SW480 (cell line): Measurements from ENCODE around the gene RUNX3.

Experiments
- DNase-seq: peaks from one replicate; pipeline ENCODE4 v3.0.0-alpha.2; 2016; ENCODE audit warnings: low spot score

Gene RUNX3

GRCh38 chr1:24928689-24929397, 1.2 kb downstream of the RUNX3 start:
- DNase-seq, result no peak

DNA sequence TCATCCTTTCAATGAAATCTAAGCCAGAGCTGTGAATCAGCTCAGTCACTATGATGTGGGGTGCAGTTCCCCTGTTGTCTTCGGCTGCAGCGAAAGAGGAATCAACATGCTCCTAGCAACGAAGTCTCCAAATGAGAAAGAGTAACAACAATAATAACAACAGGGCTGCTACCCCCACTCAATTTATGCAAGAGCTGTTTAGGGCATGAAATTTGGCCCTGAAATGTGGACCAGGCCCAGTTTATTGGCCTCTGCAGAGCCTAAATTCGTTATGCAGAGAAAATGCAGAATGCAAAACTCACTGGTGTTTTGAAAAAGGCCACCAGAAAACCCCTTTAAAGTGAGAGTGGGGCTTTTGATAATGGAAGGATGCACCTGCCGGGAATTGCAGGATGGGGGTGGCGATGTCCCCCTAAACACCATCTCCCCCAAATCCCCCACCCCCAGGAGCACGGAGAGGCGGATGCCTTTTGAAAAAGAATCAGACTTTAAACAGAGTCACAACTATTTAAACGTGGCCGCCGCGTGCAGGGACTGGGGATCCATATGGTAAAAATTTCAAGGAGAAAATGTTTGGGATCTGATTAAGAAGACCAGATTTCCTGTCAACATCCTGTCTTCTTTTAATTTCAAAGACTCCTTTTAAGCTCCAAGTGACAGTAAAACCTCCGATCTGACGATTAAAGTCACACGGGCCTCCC, 1.9 kb downstream of the RUNX3 start:
- no peak for DNase-seq

DNA sequence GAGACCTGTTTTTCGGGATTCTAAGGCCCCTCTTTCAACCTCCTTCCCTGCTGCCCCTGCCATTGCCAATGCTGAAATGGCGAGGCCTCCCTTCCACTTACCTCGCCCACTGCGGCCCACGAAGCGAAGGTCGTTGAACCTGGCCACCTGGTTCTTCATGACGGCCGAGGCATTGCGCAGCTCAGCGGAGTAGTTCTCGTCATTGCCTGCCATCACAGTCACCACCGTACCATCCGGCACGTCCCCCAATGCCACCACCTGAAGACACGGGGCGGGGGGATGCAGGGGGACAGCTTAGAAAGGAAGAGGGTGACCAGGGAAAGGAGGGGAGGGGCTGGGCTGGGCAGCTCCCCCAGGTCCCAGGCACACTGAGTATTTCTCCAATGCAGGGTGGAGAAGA, 2.6 kb downstream of the RUNX3 start:
- DNase-seq, result no peak

DNA sequence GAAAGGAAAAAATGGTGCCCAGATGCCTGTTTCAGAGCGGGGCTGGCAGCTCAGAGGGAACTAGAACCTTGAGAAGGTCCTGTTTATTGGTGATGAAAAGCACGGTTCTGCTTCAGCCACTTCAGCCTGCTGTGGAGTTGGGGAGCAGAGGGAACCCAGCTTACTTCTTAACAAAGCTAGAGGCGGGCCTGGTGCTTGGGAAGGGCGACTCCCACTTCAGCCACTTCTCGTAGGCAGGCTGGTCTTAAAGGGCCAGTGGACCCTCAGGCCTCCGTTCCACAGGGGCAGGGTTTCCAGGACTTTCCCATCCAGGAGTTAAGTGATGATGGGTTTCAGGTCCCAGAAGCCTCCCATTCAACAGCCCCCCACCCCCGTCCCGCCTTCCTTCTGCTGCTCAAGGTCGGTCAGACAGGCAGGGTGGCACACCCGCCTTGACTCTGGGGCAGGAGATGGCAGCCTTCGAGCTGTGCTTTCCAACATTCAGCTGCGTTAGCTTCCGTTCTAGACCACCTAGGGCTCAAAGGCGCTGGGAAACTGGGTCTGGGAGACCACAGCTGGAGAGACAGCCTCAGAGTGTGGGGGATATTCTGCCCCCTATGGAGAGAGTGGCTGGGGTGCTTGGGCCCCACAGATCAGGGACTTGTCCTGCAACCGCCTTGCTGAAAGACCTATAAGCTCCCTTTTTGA, 3.4 kb downstream of the RUNX3 start:
- DNase-seq, result no peak

DNA sequence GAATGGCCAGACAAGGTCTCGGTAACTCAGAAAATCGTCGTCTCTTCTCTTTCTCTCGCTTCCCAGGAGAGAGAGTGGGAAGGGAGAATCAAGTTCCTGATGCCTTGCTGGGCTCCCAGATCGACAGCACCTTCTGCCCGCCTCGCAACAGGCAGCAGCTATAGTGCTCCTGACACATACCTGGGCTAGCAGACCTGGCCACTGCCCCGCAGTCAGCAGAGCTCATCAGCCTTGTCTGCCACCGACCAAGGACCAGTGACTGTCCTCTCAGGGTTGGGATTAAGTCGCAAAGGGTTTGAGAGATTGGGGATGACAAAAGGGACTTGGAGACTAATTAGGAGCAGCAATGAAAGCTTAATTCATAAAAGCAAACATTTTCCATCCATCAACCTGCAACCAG, 4.1 kb downstream of the RUNX3 start:
- DNase-seq, result no peak

DNA sequence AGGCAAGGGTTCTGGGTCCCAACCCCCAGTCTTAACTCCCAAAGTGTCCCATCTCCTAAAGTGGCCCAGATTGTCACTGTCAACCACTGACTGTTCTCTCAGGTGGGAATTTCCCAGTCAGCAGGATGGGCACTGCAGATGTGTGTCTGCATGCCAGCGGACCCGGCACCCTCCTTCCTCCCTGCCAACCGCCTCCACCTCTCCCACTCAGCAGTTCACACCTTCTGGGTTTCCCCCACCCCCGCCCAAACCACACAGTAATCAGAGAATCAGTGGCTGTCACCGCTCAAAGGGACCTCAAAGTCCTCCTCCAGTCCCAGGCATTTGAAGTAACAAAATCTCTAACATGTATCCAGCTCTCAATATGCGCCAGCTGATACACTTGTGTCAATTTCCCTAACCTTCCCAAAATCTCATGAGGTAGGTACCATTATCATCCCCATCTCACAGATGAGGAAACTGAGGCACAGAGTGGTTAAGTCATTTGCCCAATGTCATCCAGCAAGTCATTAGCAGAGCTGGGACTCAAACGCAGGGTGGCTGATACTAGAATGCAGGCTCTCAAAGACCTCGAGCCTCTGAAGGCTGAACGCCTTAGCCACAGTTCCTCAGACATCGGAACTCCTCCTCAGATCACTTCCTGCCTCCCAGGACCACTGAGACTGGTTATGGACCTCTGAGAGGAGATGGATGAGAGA, 4.8 kb downstream of the RUNX3 start:
- DNase-seq, result no peak

DNA sequence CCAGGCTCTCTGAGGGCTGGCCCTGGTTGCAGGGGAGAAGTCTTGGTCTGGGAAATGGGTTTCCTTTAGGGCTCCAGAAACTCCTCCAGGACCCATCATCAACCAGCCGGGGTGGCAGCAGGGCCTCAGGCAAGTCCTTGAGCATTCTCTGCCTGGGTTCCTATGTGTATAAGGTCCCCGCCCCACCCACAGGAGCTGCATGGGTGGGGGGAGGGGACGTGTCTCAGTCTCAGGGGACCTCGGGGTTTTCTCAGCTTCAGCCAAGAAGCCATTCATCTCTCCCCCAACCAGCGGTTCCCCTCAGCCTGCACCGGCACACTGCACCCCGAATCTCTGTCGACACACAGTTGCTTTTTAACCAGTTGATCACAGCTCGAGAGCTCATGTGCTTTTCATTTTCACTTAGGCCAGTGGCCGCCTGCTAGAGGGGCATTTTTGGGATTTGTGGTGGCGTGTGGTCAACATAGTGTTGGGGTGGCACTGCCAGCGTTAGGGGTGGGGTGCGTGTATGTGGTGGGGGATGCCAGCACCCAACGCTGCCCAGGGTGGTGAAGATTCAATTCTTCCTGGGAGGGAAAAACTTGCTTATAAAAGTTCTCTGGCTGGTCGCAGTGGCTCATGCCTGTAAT, 6.5 kb downstream of the RUNX3 start:
- DNase-seq, result no peak

DNA sequence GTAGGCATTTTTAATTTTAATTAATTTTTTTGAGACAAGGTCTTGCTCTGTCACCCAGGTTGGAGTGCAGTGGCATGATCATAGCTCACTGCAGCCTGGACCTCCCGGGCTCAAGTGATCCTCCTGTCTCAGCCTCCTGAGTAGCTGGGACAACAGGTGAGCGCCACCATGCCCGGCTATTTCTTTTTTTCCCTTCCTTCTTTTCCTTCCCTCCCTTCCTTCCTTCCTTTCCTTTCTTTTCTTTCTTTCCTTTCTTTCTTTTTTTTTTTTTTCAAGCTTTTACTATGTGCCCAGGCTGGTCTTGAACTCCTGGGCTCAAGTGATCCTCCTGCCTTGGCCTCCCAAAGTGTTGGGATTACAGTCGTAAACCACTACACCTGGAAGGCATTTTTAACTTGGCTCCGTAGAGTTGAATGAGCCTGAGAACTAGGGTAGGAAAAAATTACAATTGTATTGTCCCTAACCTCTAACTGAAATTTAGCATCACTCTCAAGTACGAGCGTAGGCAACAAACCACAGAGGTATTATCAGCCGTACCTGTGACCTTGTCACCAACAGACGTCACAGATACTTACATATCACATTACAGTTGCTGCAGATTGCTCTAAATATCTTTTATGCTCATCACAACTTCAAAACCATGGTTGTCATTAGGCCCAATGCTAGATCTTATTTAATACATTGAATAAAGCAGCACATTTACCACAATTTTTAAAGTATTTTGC, 8.0 kb downstream of the RUNX3 start:
- no peak for DNase-seq

DNA sequence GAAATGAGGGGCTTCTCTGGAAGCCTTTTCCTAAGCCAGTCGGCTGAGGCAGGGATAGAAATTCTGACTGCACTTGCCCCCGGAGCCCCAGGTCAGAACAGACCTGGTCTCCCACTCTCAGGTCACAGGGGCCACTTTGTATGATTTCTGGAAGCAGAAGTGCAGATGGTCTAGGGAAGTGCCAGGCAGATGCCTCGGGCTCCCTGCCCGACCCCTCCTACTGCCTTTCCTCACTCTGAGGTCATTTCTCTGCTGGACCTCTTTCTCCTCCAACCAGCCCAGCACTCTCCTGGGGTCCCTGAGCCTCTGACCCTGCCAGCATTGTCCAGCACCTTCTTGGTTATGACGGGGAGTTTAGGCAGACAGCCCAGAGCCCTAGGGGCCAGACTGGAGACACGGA, 8.7 kb downstream of the RUNX3 start:
- DNase-seq, result no peak

- DNase-seq, result no peak
Observed at GRCh38 chr1:24920533-24920925, 9.5 kb downstream of the RUNX3 start.

GRCh38 chr1:24919791-24920532, 10.1 kb downstream of the RUNX3 start:
- no peak for DNase-seq

- no peak for DNase-seq
Observed at GRCh38 chr1:24918995-24919605, 11.0 kb downstream of the RUNX3 start.

- DNase-seq, result no peak
Observed at GRCh38 chr1:24918370-24918769, 11.7 kb downstream of the RUNX3 start.

GRCh38 chr1:24917327-24918074, 12.6 kb downstream of the RUNX3 start:
- no peak for DNase-seq

GRCh38 chr1:24915816-24916602, 14.1 kb downstream of the RUNX3 start:
- no peak for DNase-seq

- DNase-seq, result no peak
Observed at GRCh38 chr1:24914226-24915069, 15.6 kb downstream of the RUNX3 start.

DNA sequence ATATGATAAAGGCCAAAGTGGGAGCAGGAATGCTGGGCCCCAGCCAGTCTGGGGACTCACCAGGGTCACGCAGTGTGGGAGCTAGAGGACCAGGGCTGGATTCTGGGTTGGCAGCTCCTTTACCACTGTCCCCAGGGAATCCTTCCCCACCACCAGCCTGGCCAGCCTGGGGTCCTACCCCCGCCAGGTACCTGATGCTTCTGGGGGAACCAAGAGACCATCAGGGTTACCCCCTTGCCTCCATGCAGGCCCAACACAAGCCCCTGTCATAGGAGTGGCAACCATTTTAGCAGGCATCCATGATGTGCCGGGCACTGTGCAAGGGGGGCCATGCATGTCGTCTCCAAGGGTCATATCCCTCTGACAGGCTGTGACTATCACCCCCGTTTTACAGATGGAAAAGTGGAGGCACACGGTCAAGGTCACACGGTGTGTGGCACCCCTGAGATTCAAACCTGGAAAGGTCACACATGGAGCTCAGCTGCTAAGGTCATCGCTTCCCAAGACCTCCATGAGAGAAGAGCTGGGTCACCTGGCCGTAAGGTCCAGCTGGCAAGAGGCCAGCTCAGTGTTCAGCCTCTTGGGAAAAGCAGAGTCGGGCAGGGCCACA, 16.4 kb downstream of the RUNX3 start:
- no peak for DNase-seq

- DNase-seq, result no peak
Observed at GRCh38 chr1:24913274-24913604, 16.8 kb downstream of the RUNX3 start.
